ENCODE measurements around the gene UST.
A peak's percentile ranks its signal among the peaks of the same experiment; 100 is the strongest.
"Not testable (repeated sequence)": the region's sequence is repeated elsewhere in the genome, so short reads cannot be mapped to it uniquely, and the experiment has no call there.

Gene UST

DNA sequence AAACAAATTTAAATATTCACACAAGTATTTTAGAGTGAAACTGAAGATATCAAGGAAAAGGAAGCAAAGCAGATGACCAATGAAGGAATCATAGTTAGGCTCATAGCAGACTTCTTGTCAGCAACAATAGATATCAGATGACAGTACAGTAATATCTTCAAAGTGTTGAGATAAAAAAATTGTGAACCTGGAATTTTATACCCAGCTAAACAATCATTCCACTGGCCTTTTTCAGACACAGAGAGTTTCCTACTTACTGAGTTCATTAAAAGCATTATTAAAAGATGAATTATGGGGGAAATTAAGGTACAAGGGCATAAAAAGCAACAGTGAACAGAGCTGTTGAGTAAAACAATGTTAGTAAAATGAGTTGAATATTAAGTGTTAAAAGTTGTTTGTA, 254.6 kb downstream of the UST start:
- TF ChIP-seq, protein P1, sequence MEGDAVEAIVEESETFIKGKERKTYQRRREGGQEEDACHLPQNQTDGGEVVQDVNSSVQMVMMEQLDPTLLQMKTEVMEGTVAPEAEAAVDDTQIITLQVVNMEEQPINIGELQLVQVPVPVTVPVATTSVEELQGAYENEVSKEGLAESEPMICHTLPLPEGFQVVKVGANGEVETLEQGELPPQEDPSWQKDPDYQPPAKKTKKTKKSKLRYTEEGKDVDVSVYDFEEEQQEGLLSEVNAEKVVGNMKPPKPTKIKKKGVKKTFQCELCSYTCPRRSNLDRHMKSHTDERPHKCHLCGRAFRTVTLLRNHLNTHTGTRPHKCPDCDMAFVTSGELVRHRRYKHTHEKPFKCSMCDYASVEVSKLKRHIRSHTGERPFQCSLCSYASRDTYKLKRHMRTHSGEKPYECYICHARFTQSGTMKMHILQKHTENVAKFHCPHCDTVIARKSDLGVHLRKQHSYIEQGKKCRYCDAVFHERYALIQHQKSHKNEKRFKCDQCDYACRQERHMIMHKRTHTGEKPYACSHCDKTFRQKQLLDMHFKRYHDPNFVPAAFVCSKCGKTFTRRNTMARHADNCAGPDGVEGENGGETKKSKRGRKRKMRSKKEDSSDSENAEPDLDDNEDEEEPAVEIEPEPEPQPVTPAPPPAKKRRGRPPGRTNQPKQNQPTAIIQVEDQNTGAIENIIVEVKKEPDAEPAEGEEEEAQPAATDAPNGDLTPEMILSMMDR (conservative IDR thresholded peaks at IDR 0.05; ENCODE audit: low read depth, low read length), result no peak
- H3K4me3 ChIP-seq (ENCODE audit: low read depth, low read length), result no peak overlapping the region
- no peak for DNase-seq (ENCODE audit: low read depth)

DNA sequence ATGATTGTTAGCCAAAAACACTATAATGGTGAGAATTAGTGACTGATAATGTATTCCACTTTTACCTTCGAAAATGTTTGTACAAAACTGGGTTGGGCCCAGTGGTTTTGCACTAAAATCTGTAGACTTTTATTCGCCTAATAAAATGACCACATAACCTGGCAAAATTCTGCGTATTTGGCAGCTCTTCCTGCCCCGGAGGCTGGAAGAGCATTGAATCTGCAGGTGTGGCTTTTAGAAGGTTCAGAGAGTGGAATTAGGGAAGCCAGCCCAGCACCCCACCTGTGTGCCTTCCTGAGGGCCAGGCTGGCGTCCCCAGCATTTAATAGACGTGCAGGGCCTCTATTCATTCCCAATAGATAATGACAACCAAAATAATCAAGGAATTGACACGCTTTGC, 256.7 kb downstream of the UST start:
- no peak for DNase-seq (ENCODE audit: low read depth)
- no peak overlapping the region for H3K4me3 ChIP-seq (ENCODE audit: low read depth, low read length)
- TF ChIP-seq, protein P1 (conservative IDR thresholded peaks at IDR 0.05; ENCODE audit: low read depth, low read length), result no peak

DNA sequence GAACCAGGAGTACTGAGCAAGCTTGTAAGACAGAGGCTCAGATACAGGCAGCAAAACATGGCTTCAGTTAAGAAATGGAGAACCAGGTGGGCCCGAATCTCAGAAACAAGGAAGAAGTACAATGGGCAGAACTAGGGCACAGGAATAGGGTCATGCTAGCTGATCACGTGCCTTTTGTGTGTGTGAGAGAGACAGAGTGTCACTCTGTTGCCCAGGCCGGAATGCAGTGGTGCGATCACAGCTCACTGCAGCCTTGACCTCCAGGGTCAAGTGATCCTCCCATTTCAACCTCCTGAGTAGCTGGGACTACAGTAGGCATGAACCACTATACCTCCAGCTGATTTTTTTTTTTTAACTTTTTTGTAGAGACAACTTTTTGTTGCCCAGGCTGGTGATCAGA, 257.8 kb downstream of the UST start:
- H3K4me3 ChIP-seq (ENCODE audit: low read depth, low read length), result no peak overlapping the region
- TF ChIP-seq, protein P1 (conservative IDR thresholded peaks at IDR 0.05; ENCODE audit: low read depth, low read length), result no peak
- DNase-seq (ENCODE audit: low read depth), result no peak

DNA sequence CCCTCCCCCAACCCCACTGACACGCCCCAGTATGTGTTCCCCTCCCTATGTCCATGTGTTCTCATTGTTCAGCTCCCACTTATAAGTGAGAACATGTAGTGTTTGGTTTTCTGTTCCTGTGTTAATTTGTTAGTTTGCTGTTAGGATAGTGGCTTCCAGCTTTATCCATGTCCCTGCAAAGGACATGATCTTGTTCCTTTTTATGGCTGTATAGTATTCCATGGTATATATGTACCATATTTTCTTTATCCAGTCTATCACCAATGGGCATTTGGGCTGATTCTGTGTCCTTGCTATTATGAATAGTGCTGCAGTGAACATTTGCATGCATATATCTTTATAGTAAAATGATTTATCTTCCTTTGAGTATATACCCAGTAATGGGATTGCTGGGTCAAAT, 259.4 kb downstream of the UST start:
- H3K4me3 ChIP-seq (ENCODE audit: low read depth, low read length); DNase-seq (ENCODE audit: low read depth): not testable (repeated sequence)

DNA sequence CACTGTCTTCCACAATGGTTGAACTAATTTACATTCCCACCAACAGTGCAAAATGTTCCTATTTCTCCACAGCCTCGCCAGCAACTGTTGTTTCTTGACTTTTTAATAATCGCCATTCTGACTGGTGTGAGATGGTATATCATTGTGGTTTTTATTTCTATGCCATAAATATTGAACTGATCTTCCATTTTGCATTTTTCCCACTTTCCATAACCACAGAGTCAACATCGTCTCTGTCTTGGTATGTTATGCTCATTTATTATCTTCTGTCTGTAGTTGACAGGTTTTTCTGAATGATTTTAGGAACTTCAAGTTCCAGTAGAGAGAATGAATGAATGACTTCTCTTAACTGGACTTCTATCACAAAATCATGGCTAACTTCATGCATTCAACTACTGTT, 259.8 kb downstream of the UST start:
- TF ChIP-seq, protein P1 (conservative IDR thresholded peaks at IDR 0.05; ENCODE audit: low read depth, low read length), result no peak
- DNase-seq (ENCODE audit: low read depth), result no peak
- no peak overlapping the region for H3K4me3 ChIP-seq (ENCODE audit: low read depth, low read length)

DNA sequence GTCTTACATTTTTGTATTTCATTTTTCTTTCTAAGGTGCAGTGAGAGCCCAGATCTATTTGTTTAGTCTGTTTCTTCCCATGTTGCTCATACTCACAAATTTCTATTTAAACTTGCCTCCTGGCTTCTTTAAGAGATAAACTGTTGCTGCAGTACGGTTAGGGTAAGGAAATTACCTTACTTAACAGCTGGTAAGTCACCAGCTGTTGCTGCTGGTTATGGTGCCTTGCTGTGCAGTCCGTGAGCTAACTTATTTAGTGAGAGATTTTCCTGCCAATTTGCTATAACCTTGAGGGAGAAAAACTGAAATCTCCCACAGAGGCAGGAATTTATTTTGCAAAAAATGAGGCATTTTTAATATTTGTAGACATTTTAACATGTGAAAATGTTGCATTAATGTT, 261.0 kb downstream of the UST start:
- TF ChIP-seq, protein P1 (conservative IDR thresholded peaks at IDR 0.05; ENCODE audit: low read depth, low read length), result no peak
- DNase-seq (ENCODE audit: low read depth), result no peak
- no peak overlapping the region for H3K4me3 ChIP-seq (ENCODE audit: low read depth, low read length)

DNA sequence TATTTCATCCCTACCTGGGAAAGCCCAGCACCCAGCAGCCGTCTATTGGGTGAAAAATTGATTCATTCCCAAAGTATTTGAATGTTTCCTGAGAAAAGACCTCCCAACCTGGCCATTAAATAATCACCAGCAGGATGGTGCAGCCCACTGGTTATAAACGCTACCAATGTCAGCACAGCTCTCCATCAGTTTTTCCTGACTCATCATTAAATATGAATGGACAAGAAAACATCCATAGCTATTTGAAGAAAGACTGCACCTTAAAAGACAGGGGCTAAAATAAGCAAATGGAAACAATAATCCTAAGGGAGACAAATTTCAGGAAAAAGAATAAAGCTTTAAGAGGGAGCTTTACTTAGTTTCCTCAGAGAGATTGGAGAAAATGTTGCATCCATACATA, 261.9 kb downstream of the UST start:
- no peak overlapping the region for H3K4me3 ChIP-seq (ENCODE audit: low read depth, low read length)
- TF ChIP-seq, protein P1 (conservative IDR thresholded peaks at IDR 0.05; ENCODE audit: low read depth, low read length), result no peak
- no peak for DNase-seq (ENCODE audit: low read depth)

DNA sequence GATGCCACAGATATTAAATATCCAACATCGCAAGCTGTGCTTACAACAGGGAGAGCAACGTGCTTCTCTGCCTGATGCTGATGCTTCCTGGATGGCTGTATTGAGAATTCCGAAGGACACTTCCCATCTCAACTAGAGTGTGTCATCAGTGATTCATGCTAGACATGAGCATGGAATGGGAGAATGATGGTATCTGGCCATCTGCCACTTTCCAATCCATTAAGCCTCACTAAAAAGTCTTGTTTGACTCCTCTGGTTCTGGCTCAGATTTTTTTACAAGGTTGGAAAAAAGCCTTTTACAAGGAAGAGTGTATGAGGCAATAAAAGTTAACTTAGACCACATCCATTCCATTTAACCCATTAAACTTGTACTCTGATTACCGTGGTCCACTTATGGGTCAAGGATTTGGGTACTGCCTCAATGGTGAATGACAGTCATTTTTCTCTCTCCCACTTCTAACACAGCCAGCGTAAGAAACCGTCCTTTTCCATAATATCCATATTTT, 265.3 kb downstream of the UST start:
- no peak overlapping the region for H3K4me3 ChIP-seq (ENCODE audit: low read depth, low read length)
- peak; percentile 85 for DNase-seq (ENCODE audit: low read depth)
- TF ChIP-seq, protein P1 (conservative IDR thresholded peaks at IDR 0.05; ENCODE audit: low read depth, low read length), result no peak
